Smooth muscle cell (in vitro differentiated cells): ENCODE measurements around the gene B3GLCT. TPM values are rescaled to one million over a fixed set of nuclear protein-coding genes. Genes with fewer than 3 reads are reported as not detected.

Experiments used
- DNase-seq: peaks from one replicate; lab custom pipeline; 2025; ENCODE audit not compliant: unreplicated experiment; lab: John Stamatoyannopoulos, UW
- H2AFZ ChIP-seq: fragments of 200-600 bp; sonication (generic); 2 replicates; pipeline ENCODE4 v1.6.0; 2016; ENCODE audit warnings: antibody characterized with exemption, low read depth, mild to moderate bottlenecking
- H3F3A ChIP-seq: fragments of 200-600 bp; sonication (generic); 2 replicates; pipeline ENCODE4 v1.6.0; 2017; ENCODE audit warnings: antibody characterized with exemption, low read depth
- H3K27ac ChIP-seq: fragments of 200-600 bp; sonication (generic); 2 replicates; pipeline ENCODE4 v1.5.1; 2016; ENCODE audit warnings: low read depth, mild to moderate bottlenecking
- H3K27me3 ChIP-seq: fragments of 200-600 bp; sonication (generic); 2 replicates; pipeline ENCODE4 v1.6.1; 2016; ENCODE audit warnings: low read depth, mild to moderate bottlenecking
- H3K36me3 ChIP-seq: fragments of 200-600 bp; sonication (generic); 2 replicates; pipeline ENCODE4 v1.5.1; 2016; ENCODE audit warnings: low read depth
- H3K4me1 ChIP-seq: fragments of 200-600 bp; sonication (generic); 2 replicates; pipeline ENCODE4 v1.5.1; 2016; ENCODE audit warnings: low read depth
- H3K4me2 ChIP-seq: fragments of 200-600 bp; sonication (generic); 2 replicates; pipeline ENCODE4 v1.6.0; 2016; ENCODE audit warnings: mild to moderate bottlenecking
- H3K4me3 ChIP-seq: fragments of 200-600 bp; sonication (generic); 2 replicates; pipeline ENCODE4 v1.5.1; 2016; ENCODE audit warnings: mild to moderate bottlenecking
- H3K79me2 ChIP-seq: fragments of 200-600 bp; sonication (generic); 2 replicates; pipeline ENCODE4 v1.6.0; 2016; ENCODE audit warnings: low read depth, mild to moderate bottlenecking
- H3K9ac ChIP-seq: fragments of 200-600 bp; sonication (generic); 2 replicates; pipeline ENCODE4 v1.6.0; 2016; ENCODE audit warnings: low read depth
- H3K9me3 ChIP-seq: fragments of 200-600 bp; sonication (generic); replicated peaks from 2 replicates; pipeline ENCODE4 v1.5.1; 2016; ENCODE audit warnings: low read depth
- H4K20me1 ChIP-seq: fragments of 200-600 bp; sonication (generic); 2 replicates; pipeline ENCODE4 v1.6.0; 2016; ENCODE audit warnings: low read depth
- CTCF ChIP-seq: fragments of 200-600 bp; sonication (generic); IDR thresholded peaks from 2 replicates; pipeline ENCODE4 v1.5.1; 2017; ENCODE audit warnings: borderline replicate concordance, mild to moderate bottlenecking, antibody characterized with exemption; ENCODE audit not compliant: insufficient read depth, poor library complexity, severe bottlenecking
- whole genome bisulfite sequencing: methylation state at CpG from one replicate; pipeline ENCODE4 v1.1.7; 2016; ENCODE audit warnings: low lambda C conversion rate; 5-methylcytosine and 5-hydroxymethylcytosine counted together
- polyA plus RNA-seq: library from polyadenylated mRNA; unstranded; fragments of >200 nt; fragmentation: Nextera tagmentation; extraction: Ambion mirVana; gene quantifications from 2 replicates; pipeline ENCODE4 v1.2.1, GENCODE V29; 2016
- total RNA-seq: library from RNA; depleted of rRNA; stranded (reverse); fragments of >200 nt; gene quantifications from 2 replicates; pipeline ENCODE4 v1.2.3, GENCODE V29; 2014

B3GLCT gene
- total and polyA plus RNA-seq, 2 experiments from 2014 or later = 8.0 to 17.7 TPM

GRCh38 chr13:31372454-31372853 lies 172.7 kb downstream of the B3GLCT start:
- no peak for DNase-seq
- no peaks in the 10 kb centered on the region for H3K9me3 ChIP-seq
- H3K4me1 ChIP-seq = peaks cover 7% of the 10 kb centered on the region
- no peak overlapping the region for H2AFZ ChIP-seq
- no peak for TF ChIP-seq CTCF
- no peak overlapping the region for H3K4me3 ChIP-seq
- H3K9ac ChIP-seq = no peak overlapping the region
- H4K20me1 ChIP-seq = no peaks in the 10 kb centered on the region
- no peak overlapping the region for H3K27ac ChIP-seq
- H3K27me3 ChIP-seq = no peaks in the 10 kb centered on the region
- WGBS = 94% methylated on average over 4 of the region's 4 CpGs
- H3F3A ChIP-seq = no peaks in the 10 kb centered on the region
- no peaks in the 10 kb centered on the region for H3K36me3 ChIP-seq
- H3K79me2 ChIP-seq = no peaks in the 10 kb centered on the region
- H3K4me2 ChIP-seq = no peak overlapping the region

DNA sequence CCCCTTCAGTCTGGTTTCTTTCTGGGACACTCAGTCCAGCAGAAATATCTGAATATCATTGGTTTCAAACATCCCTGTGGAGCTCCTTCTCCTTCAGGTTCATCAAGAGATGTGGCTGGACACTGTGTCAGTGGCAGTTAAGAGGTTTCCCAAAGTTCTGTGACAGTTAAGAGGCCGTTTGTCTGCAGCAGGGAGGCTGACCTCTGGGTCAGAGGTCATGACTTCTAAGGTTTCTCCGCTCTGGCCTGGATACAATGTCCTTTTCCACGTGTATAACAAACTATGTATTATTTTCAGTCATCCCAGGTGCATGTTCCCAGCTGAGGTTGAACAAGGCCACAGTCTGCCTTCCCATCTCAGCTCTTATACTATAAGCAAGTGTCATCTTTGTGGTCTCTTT lies 174.9 kb downstream of the B3GLCT start:
- H2AFZ ChIP-seq = no peak overlapping the region
- H3K27me3 ChIP-seq = no peaks in the 10 kb centered on the region
- H3K9me3 ChIP-seq = no peaks in the 10 kb centered on the region
- WGBS = 71% methylated on average over 3 of the region's 3 CpGs
- H4K20me1 ChIP-seq = no peaks in the 10 kb centered on the region
- no peaks in the 10 kb centered on the region for H3F3A ChIP-seq
- no peak overlapping the region for H3K4me2 ChIP-seq
- peaks cover 7% of the 10 kb centered on the region for H3K4me1 ChIP-seq
- no peak overlapping the region for H3K27ac ChIP-seq
- no peak for DNase-seq
- no peaks in the 10 kb centered on the region for H3K79me2 ChIP-seq
- no peak overlapping the region for H3K4me3 ChIP-seq
- H3K9ac ChIP-seq = no peak overlapping the region
- no peaks in the 10 kb centered on the region for H3K36me3 ChIP-seq
- no peak for TF ChIP-seq CTCF

- H3K27me3 ChIP-seq = no peaks in the 10 kb centered on the region
- H3K9ac ChIP-seq = no peak overlapping the region
- WGBS = 52% methylated on average over 2 of the region's 2 CpGs
- H3K4me1 ChIP-seq = peaks cover 7% of the 10 kb centered on the region
- no peaks in the 10 kb centered on the region for H3K9me3 ChIP-seq
- no peak overlapping the region for H3K4me2 ChIP-seq
- TF ChIP-seq CTCF = no peak
- H3K36me3 ChIP-seq = no peaks in the 10 kb centered on the region
- no peak for DNase-seq
- no peak overlapping the region for H2AFZ ChIP-seq
- H3K79me2 ChIP-seq = no peaks in the 10 kb centered on the region
- H3K27ac ChIP-seq = no peak overlapping the region
- no peaks in the 10 kb centered on the region for H4K20me1 ChIP-seq
- no peaks in the 10 kb centered on the region for H3F3A ChIP-seq
- H3K4me3 ChIP-seq = no peak overlapping the region
Observed at GRCh38 chr13:31377946-31378345, 178.2 kb downstream of the B3GLCT start.

GRCh38 chr13:31380715-31381114 lies 180.9 kb downstream of the B3GLCT start:
- TF ChIP-seq CTCF = no peak
- H3K4me1 ChIP-seq = no peaks in the 10 kb centered on the region
- H3K9ac ChIP-seq = no peak overlapping the region
- no peak overlapping the region for H3K4me2 ChIP-seq
- DNase-seq = no peak
- H3K4me3 ChIP-seq = no peak overlapping the region
- H2AFZ ChIP-seq = no peak overlapping the region
- H3K9me3 ChIP-seq = no peaks in the 10 kb centered on the region
- no peaks in the 10 kb centered on the region for H4K20me1 ChIP-seq
- no peaks in the 10 kb centered on the region for H3K79me2 ChIP-seq
- no peaks in the 10 kb centered on the region for H3K36me3 ChIP-seq
- no peak overlapping the region for H3K27ac ChIP-seq
- H3K27me3 ChIP-seq = no peaks in the 10 kb centered on the region
- WGBS = 84% methylated on average over 4 of the region's 4 CpGs
- H3F3A ChIP-seq = no peaks in the 10 kb centered on the region
